OCI-M2 (cell line): ENCODE results near the gene AADACL2.
"Not testable (repeated sequence)": the region's sequence is repeated elsewhere in the genome, so short reads cannot be mapped to it uniquely, and the experiment has no call there.

Experiments used
- DNase-seq: peaks from one replicate; lab custom pipeline; 2025; ENCODE audit not compliant: unreplicated experiment; lab: John Stamatoyannopoulos, UW

Gene AADACL2

GRCh38 chr3:151765685-151766084 lies 32.0 kb downstream of the AADACL2 start:
- DNase-seq, result no peak

- no peak for DNase-seq
These were observed 32.7 kb downstream of the AADACL2 start for GRCh38 chr3:151766454-151766853.

- no peak for DNase-seq
These were observed 34.7 kb downstream of the AADACL2 start for GRCh38 chr3:151768393-151768930.

- no peak for DNase-seq
These were observed 35.4 kb downstream of the AADACL2 start for GRCh38 chr3:151769175-151769574.

- no peak for DNase-seq
These were observed 37.2 kb downstream of the AADACL2 start for GRCh38 chr3:151770956-151771355.

- DNase-seq, result no peak
These were observed 39.2 kb downstream of the AADACL2 start for GRCh38 chr3:151772825-151773480.

- no peak for DNase-seq
These were observed 40.5 kb downstream of the AADACL2 start for GRCh38 chr3:151774235-151774634.

- DNase-seq, result no peak
These were observed 41.2 kb downstream of the AADACL2 start for GRCh38 chr3:151774910-151775309.

GRCh38 chr3:151775314-151776258 lies 41.9 kb downstream of the AADACL2 start:
- no peak for DNase-seq

GRCh38 chr3:151776259-151776740 lies 42.6 kb downstream of the AADACL2 start:
- no peak for DNase-seq

GRCh38 chr3:151777880-151778279 lies 44.2 kb downstream of the AADACL2 start:
- DNase-seq, result no peak

GRCh38 chr3:151787626-151788025 lies 53.9 kb downstream of the AADACL2 start:
- no peak for DNase-seq

- DNase-seq, result no peak
These were observed 54.7 kb downstream of the AADACL2 start for GRCh38 chr3:151788401-151788800.

GRCh38 chr3:151789853-151790463 lies 56.2 kb downstream of the AADACL2 start:
- no peak for DNase-seq

- not testable (repeated sequence) for DNase-seq
These were observed 57.0 kb downstream of the AADACL2 start for GRCh38 chr3:151790763-151791162.

- DNase-seq, result no peak
These were observed 58.7 kb downstream of the AADACL2 start for GRCh38 chr3:151792411-151792810.

- no peak for DNase-seq
These were observed 59.9 kb downstream of the AADACL2 start for GRCh38 chr3:151793636-151794035.

GRCh38 chr3:151794080-151794479 lies 60.4 kb downstream of the AADACL2 start:
- no peak for DNase-seq

GRCh38 chr3:151795276-151795675 lies 61.5 kb downstream of the AADACL2 start:
- no peak for DNase-seq

- no peak for DNase-seq
These were observed 62.5 kb downstream of the AADACL2 start for GRCh38 chr3:151796105-151796680.

- DNase-seq, result no peak
These were observed 64.7 kb downstream of the AADACL2 start for GRCh38 chr3:151798466-151798865.
